GM18498 (cell line): ENCODE data around the gene MAPKAPK3.

ENCODE experiments used
- ATAC-seq: cut with Tn5 transposase; IDR thresholded peaks from one replicate; pipeline ENCODE4 v1.9.1; 2021; ENCODE audit warnings: mild to moderate bottlenecking, moderate library complexity; ENCODE audit not compliant: unreplicated experiment

MAPKAPK3 gene

GRCh38 chr3:50625231-50626182, 8.6 kb downstream of the MAPKAPK3 start:
- no peak for ATAC-seq

- no peak for ATAC-seq
These were observed 9.4 kb downstream of the MAPKAPK3 start for GRCh38 chr3:50626401-50626800.

- ATAC-seq: no peak
These were observed 10.6 kb downstream of the MAPKAPK3 start for GRCh38 chr3:50627407-50628051.

DNA sequence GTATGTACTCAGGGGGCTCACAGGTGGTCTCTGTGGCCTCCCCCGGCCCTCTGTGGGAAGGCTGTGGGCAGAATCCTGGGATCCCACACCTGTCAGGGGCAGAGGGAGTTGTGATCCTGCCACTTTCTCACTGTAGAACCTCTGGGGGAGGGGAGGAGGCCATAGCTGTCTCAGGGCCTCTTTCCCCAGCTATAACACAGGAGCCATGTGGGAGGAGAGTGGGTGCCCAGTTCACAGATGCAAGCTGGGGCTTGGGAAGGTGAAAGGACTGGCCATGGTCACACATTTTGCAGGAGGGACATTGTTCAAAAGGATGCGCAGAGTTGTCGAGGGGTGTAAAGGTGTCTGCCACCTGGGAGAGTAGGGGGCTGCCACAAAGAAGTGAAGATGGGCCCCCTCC, 11.7 kb downstream of the MAPKAPK3 start:
- ATAC-seq: no peak

DNA sequence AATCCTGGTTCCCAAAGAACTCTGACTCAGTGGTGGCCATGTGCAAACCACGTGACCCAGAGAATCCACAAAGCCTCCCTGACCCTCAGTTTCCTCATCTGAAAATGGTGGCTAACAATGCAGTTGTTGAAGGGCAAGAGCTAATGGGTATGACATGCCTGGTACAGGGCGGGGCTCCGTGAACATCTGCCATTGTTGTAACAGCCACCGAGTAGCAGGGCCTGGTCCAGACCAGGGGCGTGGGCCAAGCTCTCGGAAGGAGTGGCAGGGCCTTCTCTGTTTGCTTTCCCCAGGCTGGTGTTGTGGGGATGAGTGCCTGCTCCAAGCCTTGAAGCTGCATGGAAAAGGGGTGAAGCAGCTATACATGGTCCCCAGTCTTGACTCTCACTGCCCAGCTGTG, 13.4 kb downstream of the MAPKAPK3 start:
- ATAC-seq: no peak

GRCh38 chr3:50630877-50631276, 13.9 kb downstream of the MAPKAPK3 start:
- no peak for ATAC-seq

DNA sequence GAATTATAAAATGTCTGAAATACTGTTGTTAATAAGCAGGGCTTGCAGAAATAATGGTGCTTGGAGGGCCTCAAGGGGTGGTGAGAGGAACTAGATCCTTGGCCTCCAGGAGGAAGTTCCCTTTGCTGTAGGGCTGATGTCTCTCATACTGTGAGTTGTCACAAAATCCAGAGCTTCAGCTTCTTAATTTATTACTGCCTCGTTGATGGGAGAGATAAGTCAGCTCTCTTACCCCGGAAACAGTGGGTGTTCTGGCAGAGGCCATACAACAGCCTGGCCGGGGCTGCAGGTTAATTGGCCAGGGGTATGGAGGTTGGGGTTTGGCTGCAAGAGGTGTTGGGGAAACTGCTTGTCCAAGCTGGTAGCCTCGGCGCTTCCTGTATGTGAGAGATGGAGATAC, 15.5 kb downstream of the MAPKAPK3 start:
- no peak for ATAC-seq

GRCh38 chr3:50633230-50633790, 16.4 kb downstream of the MAPKAPK3 start:
- no peak for ATAC-seq

GRCh38 chr3:50635066-50635465, 18.1 kb downstream of the MAPKAPK3 start:
- no peak for ATAC-seq

DNA sequence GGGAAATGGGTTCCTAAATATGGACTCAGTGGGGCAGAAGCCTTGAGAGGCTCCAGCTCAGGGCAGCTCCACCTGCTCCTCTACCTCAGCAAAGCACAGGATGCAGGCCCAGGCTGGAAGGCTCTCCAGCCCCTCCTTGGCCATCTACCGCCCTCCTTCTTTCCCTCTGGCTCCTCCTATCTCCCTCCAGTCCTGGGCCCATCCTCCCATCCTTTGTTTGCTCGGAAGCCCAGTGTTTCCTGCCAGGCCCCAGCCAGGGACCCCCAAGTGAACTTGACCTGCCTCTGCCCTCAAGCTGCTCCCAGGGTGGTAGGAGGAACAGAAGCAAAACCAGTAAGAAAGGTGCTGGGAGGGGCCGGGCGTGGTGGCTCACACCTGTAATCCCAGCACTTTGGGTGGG, 20.1 kb downstream of the MAPKAPK3 start:
- no peak for ATAC-seq

DNA sequence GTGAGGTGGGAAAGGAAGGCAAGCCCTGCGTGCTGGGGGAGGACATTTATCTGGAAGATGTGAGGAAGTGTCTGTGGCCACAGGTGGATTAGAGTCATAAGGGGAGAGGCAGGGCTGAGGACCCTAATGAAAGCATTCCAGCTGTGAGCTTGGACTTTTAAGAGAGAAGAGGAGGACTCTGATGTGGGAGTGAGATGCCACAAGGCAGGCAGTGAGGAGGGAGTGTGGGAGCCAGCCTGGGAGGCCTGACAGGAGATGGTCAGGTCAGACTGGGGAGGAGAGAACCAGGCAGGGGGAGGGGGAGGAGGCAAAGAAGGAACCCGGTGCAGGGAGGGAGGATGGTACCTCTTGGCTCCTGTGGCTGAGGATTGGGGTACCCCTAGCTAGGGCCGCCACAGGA, 21.0 kb downstream of the MAPKAPK3 start:
- ATAC-seq: no peak

DNA sequence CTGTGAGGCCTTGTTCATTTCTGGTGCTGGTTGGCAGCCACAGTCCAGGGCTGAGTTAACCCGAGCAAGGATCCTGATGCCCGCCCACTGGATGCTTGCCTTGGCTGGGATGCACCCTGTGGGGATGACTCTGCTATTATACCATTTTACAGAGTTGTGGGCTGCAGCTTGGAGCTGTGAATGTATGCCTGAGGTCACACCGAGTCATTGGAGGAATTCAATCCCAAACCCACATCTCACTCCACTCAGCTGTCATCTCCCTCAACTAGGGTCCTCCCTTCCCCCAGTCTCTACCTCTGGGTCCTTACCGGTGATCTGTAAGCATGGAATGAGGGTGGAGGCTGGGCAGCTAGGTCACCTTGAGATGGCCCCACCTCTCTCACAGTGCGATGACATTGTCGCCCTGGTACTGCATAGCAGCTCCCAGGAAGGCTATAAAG, 22.1 kb downstream of the MAPKAPK3 start:
- no peak for ATAC-seq

DNA sequence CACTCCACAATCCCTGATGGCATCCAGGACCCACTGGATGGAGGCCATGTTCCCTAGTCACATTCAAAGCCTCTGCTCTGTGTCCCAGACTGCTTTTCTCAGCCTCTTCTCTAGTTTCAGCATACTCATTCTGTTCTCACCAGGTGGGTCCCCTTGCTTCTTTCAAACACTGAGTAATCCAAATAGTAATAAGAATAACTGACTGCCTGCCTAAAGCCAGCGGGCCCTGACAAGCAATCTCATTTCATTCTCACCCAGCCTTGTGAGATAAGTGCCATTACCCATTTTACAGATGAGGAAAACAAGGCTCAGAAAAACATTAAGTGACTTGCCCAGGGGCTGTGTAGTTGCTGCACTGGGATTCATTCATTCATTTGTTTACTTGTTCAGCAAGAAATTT, 25.4 kb downstream of the MAPKAPK3 start:
- no peak for ATAC-seq

- no peak for ATAC-seq
These were observed 27.6 kb downstream of the MAPKAPK3 start for GRCh38 chr3:50644561-50644960.

GRCh38 chr3:50645378-50645777, 28.4 kb downstream of the MAPKAPK3 start:
- ATAC-seq: no peak

GRCh38 chr3:50648313-50648712, 31.4 kb downstream of the MAPKAPK3 start:
- no peak for ATAC-seq

- ATAC-seq: no peak
These were observed 32.0 kb downstream of the MAPKAPK3 start for GRCh38 chr3:50648944-50649343.

GRCh38 chr3:50649451-50649931, 32.5 kb downstream of the MAPKAPK3 start:
- no peak for ATAC-seq

GRCh38 chr3:50650018-50650417, 33.1 kb downstream of the MAPKAPK3 start:
- no peak for ATAC-seq

- ATAC-seq: no peak
These were observed 34.5 kb downstream of the MAPKAPK3 start for GRCh38 chr3:50651445-50651844.

DNA sequence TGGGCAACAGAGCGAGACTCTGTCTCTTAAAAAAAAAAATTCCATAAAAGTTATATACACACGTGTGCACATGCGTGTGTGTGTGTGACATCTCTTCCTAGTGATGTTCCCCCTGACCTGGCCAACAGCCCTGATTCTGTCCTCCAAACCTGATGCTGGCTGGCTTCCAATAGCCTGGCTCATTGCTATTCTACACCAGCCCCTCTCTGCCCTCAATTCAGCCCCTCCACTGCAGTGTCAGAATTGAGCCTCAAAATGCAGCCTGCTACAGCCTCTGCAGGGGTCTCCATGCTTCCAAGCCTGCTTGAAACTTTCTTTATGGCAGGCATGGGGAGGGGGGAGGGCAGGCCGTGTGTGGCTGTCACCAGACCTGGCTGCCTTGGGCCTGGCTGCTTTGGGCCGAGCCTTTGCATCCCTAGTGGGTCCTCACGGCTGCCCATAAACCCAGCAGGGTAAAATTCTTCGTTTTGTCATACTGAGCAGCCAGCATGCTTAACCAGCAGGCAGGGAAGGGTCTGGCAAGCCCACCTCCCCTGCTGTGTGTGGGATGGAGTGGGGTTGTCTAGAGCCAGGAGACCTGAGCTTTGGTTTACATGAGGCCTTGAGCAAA, 35.1 kb downstream of the MAPKAPK3 start:
- ATAC-seq: no peak
